Measurements from ENCODE around the gene GNB5.
A peak's percentile ranks its signal among the peaks of the same experiment; 100 is the strongest.
"Not testable (repeated sequence)": the region's sequence is repeated elsewhere in the genome, so short reads cannot be mapped to it uniquely, and the experiment has no call there.

GNB5 gene

GRCh38 chr15:52093539-52094510 lies 97.4 kb downstream of the GNB5 start:
- DNase-seq (ENCODE audit: low spot score), result peak; percentile 95

DNA sequence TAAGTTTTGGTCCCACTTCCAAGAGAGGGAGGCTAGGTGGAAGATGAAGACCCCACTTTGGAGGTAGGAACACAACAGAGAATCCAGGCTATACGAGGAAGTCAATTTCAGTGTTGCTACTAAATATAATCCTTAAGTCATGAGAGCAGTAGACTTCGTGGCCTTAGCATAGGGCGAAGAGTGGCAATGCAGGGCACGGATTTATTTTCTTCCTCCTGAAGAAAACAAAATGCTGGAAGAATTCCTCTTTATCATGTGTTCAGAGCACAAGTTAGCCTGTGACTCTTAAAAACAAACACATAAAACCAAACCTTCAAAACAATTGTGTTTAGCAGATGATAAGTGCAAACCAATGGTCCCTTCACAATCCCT lies 98.0 kb downstream of the GNB5 start:
- DNase-seq (ENCODE audit: low spot score), result no peak

- DNase-seq (ENCODE audit: low spot score), result no peak
These were observed 101.0 kb downstream of the GNB5 start for GRCh38 chr15:52090193-52090592.

- DNase-seq (ENCODE audit: low spot score), result no peak
These were observed 105.0 kb downstream of the GNB5 start for GRCh38 chr15:52086011-52086786.

GRCh38 chr15:52085299-52085698 lies 105.9 kb downstream of the GNB5 start:
- peak; percentile 18 for DNase-seq (ENCODE audit: low spot score)

DNA sequence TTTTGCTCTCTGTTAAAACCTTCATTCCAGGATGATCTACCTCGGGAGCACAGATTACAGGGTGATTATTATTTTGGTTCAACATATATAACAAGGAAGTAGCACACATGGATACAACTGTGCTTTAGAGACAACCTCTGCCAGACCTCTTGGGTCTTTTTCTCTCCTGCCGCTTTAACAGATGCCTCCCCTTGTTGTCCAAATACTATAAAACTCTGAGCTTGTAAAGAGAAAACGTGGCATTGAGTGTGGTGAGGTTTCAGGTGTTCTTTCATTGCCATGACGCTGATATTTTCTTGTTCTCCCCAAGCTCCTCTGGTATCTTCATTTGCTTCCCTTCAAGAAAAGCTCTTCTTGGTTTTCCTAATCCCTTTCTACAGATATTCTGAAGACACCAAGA lies 107.6 kb downstream of the GNB5 start:
- DNase-seq (ENCODE audit: low spot score), result no peak

- not testable (repeated sequence) for DNase-seq (ENCODE audit: low spot score)
These were observed 108.2 kb downstream of the GNB5 start for GRCh38 chr15:52083037-52083359.

GRCh38 chr15:52082197-52083036 lies 108.8 kb downstream of the GNB5 start:
- DNase-seq (ENCODE audit: low spot score), result no peak

DNA sequence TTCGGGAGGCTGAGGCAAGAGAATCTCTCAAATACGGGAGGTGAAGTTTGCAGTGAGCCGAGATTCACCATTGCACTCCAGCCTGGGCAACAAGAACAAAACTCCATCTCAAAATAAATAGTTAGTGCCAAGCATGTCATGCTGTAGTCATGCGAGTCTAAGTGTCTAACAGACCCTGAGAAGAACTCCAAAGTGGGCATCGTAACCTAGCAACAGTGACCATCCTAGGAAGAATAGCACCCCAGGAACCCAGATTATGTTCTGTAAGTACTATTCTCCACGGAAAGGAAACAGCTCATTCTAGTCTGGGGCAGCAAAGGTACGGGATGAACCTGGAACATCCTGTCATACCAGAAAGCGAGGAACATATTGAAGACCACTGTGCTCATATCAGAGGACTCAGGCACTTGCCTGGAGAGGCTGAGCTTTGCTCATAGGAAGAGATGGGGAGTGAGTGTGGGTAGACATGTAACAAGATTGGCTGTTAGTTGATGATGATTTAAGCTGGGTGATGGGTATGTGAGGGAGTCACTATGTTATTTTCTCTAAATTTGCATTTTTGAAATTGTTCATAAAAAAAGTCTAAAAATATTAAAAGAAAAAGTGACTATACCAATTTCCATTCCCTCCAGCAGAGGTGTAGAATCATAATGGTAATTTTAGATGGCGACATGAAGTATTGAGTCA lies 110.3 kb downstream of the GNB5 start:
- no peak for DNase-seq (ENCODE audit: low spot score)

DNA sequence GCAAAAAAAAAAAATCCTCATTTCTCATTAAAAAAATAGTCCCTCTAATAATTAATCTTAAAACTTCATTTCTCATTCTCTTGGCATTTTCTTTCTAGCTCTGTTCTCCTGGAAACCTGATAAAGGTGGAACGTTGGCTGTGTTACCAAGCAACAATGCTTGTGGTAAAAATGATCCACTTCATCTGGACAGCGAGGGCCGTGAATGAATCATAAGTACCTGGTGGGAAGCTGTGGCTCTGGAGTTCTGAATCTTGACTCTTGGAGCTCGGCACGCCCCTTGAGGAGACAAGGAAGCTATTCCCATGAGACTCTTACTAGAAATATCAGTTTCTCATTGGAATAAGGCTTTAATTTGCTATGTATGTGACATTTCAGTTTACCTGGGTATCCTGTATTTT lies 111.2 kb downstream of the GNB5 start:
- no peak for DNase-seq (ENCODE audit: low spot score)

GRCh38 chr15:52078876-52079700 lies 112.1 kb downstream of the GNB5 start:
- DNase-seq (ENCODE audit: low spot score), result peak; percentile 48

DNA sequence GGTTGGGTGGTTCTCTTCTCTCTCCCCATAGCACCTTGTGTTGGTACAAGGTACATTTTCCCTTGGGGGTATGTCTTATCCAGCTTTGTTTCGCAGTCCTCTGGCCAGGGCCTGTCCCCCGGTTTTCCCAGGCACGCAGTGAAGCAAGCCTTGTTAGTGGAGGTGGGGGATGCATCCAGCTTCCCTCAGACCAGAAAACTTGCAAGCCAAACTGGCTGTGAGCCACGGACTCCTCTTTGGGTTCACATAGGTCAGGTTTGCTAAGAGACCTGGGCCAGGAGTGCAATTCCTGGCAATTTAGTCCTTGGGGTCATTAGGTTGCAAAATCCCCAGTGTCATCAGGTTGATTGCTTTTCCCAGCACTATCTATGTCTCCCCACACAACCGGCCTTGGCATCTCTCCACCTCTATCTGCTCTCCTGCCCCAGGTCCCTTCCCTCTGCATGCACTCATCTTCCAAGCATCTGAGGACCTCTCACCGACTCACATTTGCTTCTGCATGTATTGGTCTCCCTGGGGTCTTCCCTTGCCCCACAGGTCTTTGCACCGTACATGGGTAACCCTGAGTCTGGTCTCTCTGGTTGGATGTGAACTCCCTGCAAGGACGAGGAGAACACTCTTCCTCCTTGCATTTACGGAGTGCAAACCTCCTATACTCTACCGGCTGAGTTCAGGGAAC lies 112.9 kb downstream of the GNB5 start:
- no peak for DNase-seq (ENCODE audit: low spot score)

DNA sequence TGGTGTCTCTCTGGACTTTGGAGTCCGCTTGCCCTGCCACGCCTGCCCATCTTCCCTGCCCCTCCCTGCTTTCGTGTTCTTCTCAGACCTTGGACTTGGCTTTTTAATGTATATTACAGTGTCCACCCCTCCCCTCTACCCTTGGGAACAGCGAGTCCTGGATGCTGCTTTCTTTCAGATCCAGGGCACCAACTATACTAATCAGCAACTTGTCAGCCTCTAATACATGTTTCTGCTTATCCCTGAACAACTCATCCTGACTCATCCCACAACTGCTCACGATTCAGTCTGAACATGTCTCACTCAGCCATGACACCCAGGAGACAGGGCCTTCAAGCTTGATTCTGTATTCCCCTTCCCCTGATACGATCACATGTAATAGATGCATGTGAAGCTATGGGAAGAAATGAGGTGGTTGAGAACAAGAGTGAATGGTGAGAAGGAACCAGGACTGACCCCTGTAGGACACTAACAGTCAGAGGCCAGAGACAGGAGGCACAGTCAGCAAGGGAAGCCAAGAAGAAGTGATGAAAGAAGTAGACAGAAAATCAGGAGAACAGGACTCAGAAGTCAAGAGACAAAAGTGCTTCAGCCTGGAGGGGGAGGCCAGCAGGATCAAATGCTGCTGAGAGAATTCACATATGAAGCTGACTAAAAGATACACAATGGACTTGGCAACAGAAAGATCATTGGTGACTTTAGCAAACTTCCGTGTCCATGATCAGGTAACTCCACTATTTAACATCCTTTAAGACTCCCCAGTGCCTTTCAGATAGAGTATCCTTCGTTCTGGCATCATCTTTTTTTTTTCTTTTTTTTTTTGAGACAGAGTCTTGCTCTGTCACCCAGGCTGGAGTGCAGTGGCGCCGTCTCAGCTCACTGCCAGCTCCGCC lies 114.1 kb downstream of the GNB5 start:
- peak; percentile 79 for DNase-seq (ENCODE audit: low spot score)

GRCh38 chr15:52071570-52071969 lies 119.6 kb downstream of the GNB5 start:
- no peak for DNase-seq (ENCODE audit: low spot score)

DNA sequence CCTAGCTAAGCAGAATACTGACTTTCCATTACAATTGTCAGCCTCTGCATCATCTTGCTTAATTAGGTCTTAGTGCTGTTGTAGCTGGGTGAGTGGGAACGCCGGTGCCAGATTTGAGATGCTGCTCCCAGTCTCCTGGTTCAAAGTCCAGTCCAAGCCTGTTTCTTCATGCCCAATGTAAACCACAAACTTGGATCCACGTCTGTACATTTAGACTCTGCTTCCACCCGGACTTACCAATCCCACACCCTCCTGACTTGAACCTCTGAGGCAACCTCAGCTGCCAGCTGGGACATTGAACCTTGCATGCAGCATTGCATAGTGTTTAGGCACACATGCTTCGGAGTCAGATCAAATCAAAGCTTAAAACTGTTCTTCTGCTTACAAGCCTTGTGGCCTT lies 121.6 kb downstream of the GNB5 start:
- no peak for DNase-seq (ENCODE audit: low spot score)

DNA sequence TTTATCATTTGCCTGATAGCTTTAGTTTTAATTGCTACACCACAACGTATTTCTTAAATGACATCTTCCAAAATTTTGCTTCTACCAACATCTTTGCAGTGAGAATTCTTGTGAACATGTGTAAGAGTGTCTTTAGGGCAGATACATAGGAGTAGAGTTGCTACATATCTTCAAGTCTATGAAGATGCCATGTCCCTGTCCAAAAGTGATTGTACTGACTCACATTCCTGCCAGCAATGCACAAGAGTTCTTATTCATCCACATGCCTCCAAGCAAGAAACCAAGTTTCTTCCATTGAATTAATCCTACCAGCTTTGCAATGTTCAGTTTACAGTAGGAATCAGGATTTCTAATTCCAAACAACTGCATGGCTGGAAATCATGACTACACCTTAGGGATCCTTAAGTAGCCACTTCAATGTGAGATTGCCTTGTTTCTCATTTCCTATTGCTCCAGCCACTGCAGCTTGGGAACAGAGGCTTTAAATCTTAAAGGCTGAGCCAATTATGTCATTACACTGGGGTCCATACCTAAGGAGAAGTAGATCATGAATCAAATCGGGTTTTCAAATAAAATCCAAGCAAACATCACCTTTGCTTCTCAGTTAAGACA lies 123.1 kb downstream of the GNB5 start:
- no peak for DNase-seq (ENCODE audit: low spot score)

DNA sequence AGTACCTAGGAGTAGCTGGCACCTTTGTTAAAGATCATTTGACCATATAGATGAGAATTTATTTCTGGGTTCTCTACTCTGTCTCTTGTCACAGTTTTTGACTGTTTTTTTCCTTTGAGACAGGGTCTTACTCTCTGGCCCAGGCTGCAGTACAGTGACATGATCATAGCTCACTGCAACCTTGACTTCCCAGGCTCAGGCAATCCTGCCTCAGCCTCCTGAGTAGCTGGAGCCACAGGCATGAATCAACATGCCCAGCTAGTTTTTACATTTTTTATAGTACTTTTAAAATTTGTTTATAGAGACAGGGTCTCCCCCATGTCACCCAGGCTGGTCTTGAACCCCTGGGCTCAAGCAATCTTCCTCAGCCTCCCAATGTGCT lies 123.7 kb downstream of the GNB5 start:
- no peak for DNase-seq (ENCODE audit: low spot score)

GRCh38 chr15:52066842-52067544 lies 124.2 kb downstream of the GNB5 start:
- DNase-seq (ENCODE audit: low spot score), result no peak
